Measurements from ENCODE around the gene RPS19.

RPS19 gene

GRCh38 chr19:41853344-41853743 lies 6.7 kb upstream of the RPS19 start:
- no peak overlapping the region for H3K4me3 ChIP-seq (ENCODE audit: low read length)
- no peak for DNase-seq (ENCODE audit: low read depth, low spot score)

GRCh38 chr19:41853768-41854167 lies 6.3 kb upstream of the RPS19 start:
- no peak for DNase-seq (ENCODE audit: low read depth, low spot score)
- H3K4me3 ChIP-seq (ENCODE audit: low read length), result no peak overlapping the region

- peak overlapping the region; percentile 40 for H3K4me3 ChIP-seq (ENCODE audit: low read length)
These were observed 840 bp upstream of the RPS19 start for GRCh38 chr19:41859213-41859617.

GRCh38 chr19:41860419-41861115 lies 512 bp downstream of the RPS19 start:
- no peak for DNase-seq (ENCODE audit: low read depth, low spot score)
- H3K4me3 ChIP-seq (ENCODE audit: low read length), result peak overlapping the region; percentile 82

More at GRCh38 chr19:41859213-41859617, 840 bp upstream of the RPS19 start:
- DNase-seq (ENCODE audit: low read depth, low spot score), result no peak

GRCh38 chr19:41861116-41861768 lies 1.2 kb downstream of the RPS19 start:
- no peak for DNase-seq (ENCODE audit: low read depth, low spot score)
- H3K4me3 ChIP-seq (ENCODE audit: low read length), result peak overlapping the region; percentile 82

- DNase-seq (ENCODE audit: low read depth, low spot score), result no peak
- peak overlapping the region; percentile 82 for H3K4me3 ChIP-seq (ENCODE audit: low read length)
These were observed 1.8 kb downstream of the RPS19 start for GRCh38 chr19:41861846-41862245.

- H3K4me3 ChIP-seq (ENCODE audit: low read length), result no peak overlapping the region
- no peak for DNase-seq (ENCODE audit: low read depth, low spot score)
These were observed 2.5 kb downstream of the RPS19 start for GRCh38 chr19:41862445-41862986.

GRCh38 chr19:41863209-41863931 lies 3.3 kb downstream of the RPS19 start:
- no peak for DNase-seq (ENCODE audit: low read depth, low spot score)
- no peak overlapping the region for H3K4me3 ChIP-seq (ENCODE audit: low read length)

GRCh38 chr19:41864374-41864773 lies 4.3 kb downstream of the RPS19 start:
- H3K4me3 ChIP-seq (ENCODE audit: low read length), result no peak overlapping the region
- DNase-seq (ENCODE audit: low read depth, low spot score), result no peak

GRCh38 chr19:41866284-41866683 lies 6.2 kb downstream of the RPS19 start:
- no peak for DNase-seq (ENCODE audit: low read depth, low spot score)
- H3K4me3 ChIP-seq (ENCODE audit: low read length), result no peak overlapping the region

- no peak overlapping the region for H3K4me3 ChIP-seq (ENCODE audit: low read length)
- no peak for DNase-seq (ENCODE audit: low read depth, low spot score)
These were observed 8.3 kb downstream of the RPS19 start for GRCh38 chr19:41868120-41868988.

GRCh38 chr19:41868989-41869300 lies 8.9 kb downstream of the RPS19 start:
- no peak overlapping the region for H3K4me3 ChIP-seq (ENCODE audit: low read length)
- no peak for DNase-seq (ENCODE audit: low read depth, low spot score)

- no peak overlapping the region for H3K4me3 ChIP-seq (ENCODE audit: low read length)
- DNase-seq (ENCODE audit: low read depth, low spot score), result no peak
These were observed 9.4 kb downstream of the RPS19 start for GRCh38 chr19:41869374-41869955.

- H3K4me3 ChIP-seq (ENCODE audit: low read length), result no peak overlapping the region
- DNase-seq (ENCODE audit: low read depth, low spot score), result no peak
These were observed 10.4 kb downstream of the RPS19 start for GRCh38 chr19:41870401-41870873.

- peak; percentile 89 for DNase-seq (ENCODE audit: low read depth, low spot score)
- no peak overlapping the region; the same call in 1 of the 2 replicates for H3K4me3 ChIP-seq (ENCODE audit: low read length)
These were observed 11.7 kb downstream of the RPS19 start for GRCh38 chr19:41871573-41872383.

- no peak overlapping the region for H3K4me3 ChIP-seq (ENCODE audit: low read length)
- no peak for DNase-seq (ENCODE audit: low read depth, low spot score)
These were observed 12.3 kb downstream of the RPS19 start for GRCh38 chr19:41872384-41872774.

- DNase-seq (ENCODE audit: low read depth, low spot score), result no peak
- H3K4me3 ChIP-seq (ENCODE audit: low read length), result no peak overlapping the region
These were observed 13.0 kb downstream of the RPS19 start for GRCh38 chr19:41872775-41873647.
